GM21360 (cell line): Measurements from ENCODE around the gene ZNRF3.

Experiments used
- ATAC-seq: cut with Tn5 transposase; IDR thresholded peaks from one replicate; pipeline ENCODE4 v1.9.1; 2021; ENCODE audit warnings: mild to moderate bottlenecking, moderate library complexity; ENCODE audit not compliant: unreplicated experiment

The ZNRF3 gene

GRCh38 chr22:28980326-28980725, 97.0 kb downstream of the ZNRF3 start:
- ATAC-seq = no peak

GRCh38 chr22:28981818-28982499, 98.6 kb downstream of the ZNRF3 start:
- no peak for ATAC-seq

- no peak for ATAC-seq
Observed at GRCh38 chr22:28983190-28983589, 99.8 kb downstream of the ZNRF3 start.

- ATAC-seq = no peak
Observed at GRCh38 chr22:28983788-28984441, 100.5 kb downstream of the ZNRF3 start.

- no peak for ATAC-seq
Observed at GRCh38 chr22:28984482-28985158, 101.2 kb downstream of the ZNRF3 start.

GRCh38 chr22:28985581-28986290, 102.4 kb downstream of the ZNRF3 start:
- ATAC-seq = no peak

GRCh38 chr22:28986366-28986765, 103.0 kb downstream of the ZNRF3 start:
- no peak for ATAC-seq

- ATAC-seq = no peak
Observed at GRCh38 chr22:28988457-28988856, 105.1 kb downstream of the ZNRF3 start.

- no peak for ATAC-seq
Observed at GRCh38 chr22:28989035-28989464, 105.7 kb downstream of the ZNRF3 start.

GRCh38 chr22:28989484-28989883, 106.1 kb downstream of the ZNRF3 start:
- no peak for ATAC-seq

GRCh38 chr22:28989912-28990311, 106.5 kb downstream of the ZNRF3 start:
- ATAC-seq = no peak

- no peak for ATAC-seq
Observed at GRCh38 chr22:28992565-28993356, 109.4 kb downstream of the ZNRF3 start.

GRCh38 chr22:28994522-28994921, 111.2 kb downstream of the ZNRF3 start:
- ATAC-seq = no peak

- no peak for ATAC-seq
Observed at GRCh38 chr22:28995551-28995950, 112.2 kb downstream of the ZNRF3 start.

GRCh38 chr22:28997342-28997741, 114.0 kb downstream of the ZNRF3 start:
- ATAC-seq = no peak

GRCh38 chr22:28998681-28999080, 115.3 kb downstream of the ZNRF3 start:
- no peak for ATAC-seq

GRCh38 chr22:28999510-28999909, 116.1 kb downstream of the ZNRF3 start:
- ATAC-seq = no peak

GRCh38 chr22:28999919-29000556, 116.7 kb downstream of the ZNRF3 start:
- ATAC-seq = no peak

GRCh38 chr22:29000641-29001040, 117.3 kb downstream of the ZNRF3 start:
- no peak for ATAC-seq

- ATAC-seq = no peak
Observed at GRCh38 chr22:29002603-29003002, 119.2 kb downstream of the ZNRF3 start.
